MM.1S (cell line): ENCODE measurements around the gene DPP10.

Experiments
- CTCF ChIP-seq: fragments of 300-600 bp; sonication (generic); IDR thresholded peaks from 2 replicates; pipeline ENCODE4 v1.5.1; 2016; ENCODE audit warnings: antibody characterized with exemption, low read length, mixed read lengths
- EZH2 ChIP-seq: fragments of 300-600 bp; sonication (generic); optimal IDR thresholded peaks from 2 replicates; pipeline ENCODE3; 2017; ENCODE audit warnings: low read depth, mild to moderate bottlenecking, antibody characterized with exemption, low read length, mixed read lengths
- EZH2phosphoT487 ChIP-seq: fragments of 300-600 bp; sonication (generic); IDR thresholded peaks from 2 replicates; pipeline ENCODE4 v1.6.1; 2018; ENCODE audit warnings: antibody characterized with exemption, low read length

- no peak for TF ChIP-seq CTCF
- TF ChIP-seq EZH2: no peak
- no peak for TF ChIP-seq EZH2phosphoT487
Observed at GRCh38 chr2:115115135-115115534, 672.7 kb downstream of the DPP10 start.
